GM21515 (cell line): ENCODE results near the gene CCL15.
"Not testable (repeated sequence)": the region's sequence is repeated elsewhere in the genome, so short reads cannot be mapped to it uniquely, and the experiment has no call there.

Experiments used
- ATAC-seq: cut with Tn5 transposase; IDR thresholded peaks from one replicate; pipeline ENCODE4 v1.9.1; 2021; ENCODE audit not compliant: unreplicated experiment

CCL15 gene, protein sequence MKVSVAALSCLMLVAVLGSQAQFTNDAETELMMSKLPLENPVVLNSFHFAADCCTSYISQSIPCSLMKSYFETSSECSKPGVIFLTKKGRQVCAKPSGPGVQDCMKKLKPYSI

DNA sequence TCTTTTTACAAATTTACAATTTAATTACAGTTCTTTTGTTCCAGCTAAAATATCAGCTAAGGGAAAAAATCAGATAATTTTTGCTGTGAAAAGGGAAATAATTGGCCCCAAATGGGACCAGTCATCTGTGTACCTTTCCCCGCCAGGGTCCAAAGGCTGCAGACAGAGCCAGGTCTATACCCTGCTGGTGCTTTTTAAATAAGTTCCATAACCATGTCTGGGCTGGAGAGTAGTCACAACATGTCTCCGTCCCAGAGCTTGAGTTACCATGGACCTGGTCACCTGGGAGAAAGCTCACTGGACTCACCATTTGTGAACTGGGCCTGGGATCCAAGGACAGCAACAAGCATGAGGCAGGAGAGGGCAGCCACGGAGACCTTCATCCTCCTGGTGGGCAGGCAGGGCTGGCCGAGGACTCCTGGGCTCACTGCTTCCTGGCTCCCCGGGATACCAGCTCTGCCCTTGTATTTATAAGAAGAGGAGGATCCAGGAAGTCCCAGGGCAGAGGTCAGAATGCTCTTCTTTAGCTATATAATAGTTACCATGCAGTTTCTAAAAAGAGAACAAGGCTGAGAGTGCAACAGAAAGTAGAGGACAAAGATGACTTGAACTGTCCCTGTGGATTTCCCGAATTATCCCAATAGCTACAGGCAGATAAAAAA, at the start of gene CCL15:
Gene CCL15, minus strand, starts transcription at position 444 of the 662 bp plus-strand sequence. Its CDS starts 61 bp downstream, at position 383.
- no peak for ATAC-seq

DNA sequence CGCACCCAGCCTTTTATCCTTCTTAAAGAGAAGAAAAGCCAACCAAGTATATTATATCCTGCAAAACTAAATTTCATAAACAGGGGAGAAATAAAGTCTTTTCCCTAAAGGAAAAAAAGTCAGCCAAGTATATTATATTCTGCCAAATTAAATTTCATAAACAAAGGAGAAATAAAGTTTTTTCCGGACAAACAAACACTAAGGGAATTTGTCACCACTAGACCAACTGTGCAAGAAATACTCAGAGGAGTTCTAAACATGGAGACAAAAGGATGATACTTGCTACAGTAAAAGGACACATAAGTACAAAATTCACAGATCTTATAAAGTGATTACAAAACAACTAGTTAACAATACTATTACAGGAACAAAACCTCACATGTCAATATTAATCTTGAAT, 48.3 kb upstream of the CCL15 start:
- ATAC-seq, result no peak

DNA sequence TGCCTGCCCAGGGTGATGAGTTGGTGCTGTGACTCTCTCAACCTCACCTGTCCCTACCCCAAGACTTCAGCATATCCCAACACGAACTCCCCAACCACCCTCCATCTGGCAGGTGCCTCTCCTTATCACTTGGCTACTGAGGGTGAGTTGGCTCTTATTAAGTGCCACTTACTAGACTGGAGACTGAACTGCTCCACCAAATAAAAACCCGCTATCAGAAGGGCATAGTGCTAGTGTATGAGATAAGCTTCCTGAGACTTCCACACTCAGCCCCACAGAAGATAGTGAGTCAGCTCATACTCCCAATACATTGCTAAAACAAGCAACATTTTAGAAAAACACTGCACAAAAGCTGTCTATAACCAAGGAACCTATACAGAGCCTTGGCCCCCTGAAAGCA, 46.7 kb upstream of the CCL15 start:
- ATAC-seq, result no peak

DNA sequence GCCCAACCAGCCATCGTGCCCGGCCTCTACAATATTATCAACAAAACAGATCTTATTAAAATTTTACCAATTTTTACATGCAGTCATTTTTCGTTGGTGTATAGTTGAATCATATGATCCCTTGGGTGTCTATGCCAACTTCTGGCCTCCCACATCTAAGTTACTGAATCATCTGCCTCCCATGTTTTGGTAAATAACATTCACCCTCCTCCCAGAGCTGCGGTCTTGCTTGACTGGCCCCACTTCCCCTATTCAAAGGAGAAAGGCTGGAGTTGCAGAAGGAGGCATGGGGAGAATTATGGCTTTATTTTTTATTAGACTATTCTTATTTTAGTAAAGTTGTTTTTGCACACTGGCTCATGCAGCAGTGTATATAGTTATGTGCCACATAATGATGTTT, 34.9 kb upstream of the CCL15 start:
- ATAC-seq, result no peak

DNA sequence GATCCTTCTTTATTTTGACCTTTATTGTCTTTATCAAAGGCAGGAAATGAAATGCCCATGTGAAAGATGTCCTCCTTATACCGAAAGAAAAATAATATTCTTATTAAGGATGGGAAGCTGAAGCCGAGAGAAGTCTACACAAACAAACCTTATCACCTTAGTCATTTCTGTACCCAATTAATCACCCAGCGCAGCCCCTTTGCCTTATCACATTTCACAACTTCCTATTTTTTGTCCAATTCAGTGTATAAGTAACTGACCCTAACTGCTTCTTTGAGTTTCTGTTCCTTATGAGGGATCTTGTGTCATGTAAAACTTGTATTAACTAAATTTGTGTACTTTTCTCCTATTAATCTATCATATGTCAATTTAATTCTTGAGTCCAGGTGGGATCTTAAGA, 32.8 kb upstream of the CCL15 start:
- no peak for ATAC-seq

DNA sequence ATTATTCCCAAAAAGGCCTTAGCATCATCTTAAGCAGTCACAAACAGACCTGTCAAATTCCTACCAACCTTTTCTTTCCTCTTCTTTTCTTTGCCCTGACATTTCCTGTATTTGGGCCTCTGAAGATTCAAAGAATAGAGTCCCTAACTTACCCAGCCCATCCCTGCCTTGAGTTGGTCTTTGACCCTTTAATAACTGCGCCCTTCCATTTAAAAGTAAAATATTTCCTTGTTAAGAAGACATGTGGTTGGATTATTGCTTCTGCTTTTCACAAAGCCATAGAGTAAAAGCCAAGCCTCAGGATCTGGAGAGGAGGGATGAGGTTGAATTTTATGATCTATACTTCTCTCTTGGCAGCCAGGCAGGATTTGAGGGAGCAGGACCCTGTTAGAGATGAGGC, 29.6 kb upstream of the CCL15 start:
- ATAC-seq, result no peak

DNA sequence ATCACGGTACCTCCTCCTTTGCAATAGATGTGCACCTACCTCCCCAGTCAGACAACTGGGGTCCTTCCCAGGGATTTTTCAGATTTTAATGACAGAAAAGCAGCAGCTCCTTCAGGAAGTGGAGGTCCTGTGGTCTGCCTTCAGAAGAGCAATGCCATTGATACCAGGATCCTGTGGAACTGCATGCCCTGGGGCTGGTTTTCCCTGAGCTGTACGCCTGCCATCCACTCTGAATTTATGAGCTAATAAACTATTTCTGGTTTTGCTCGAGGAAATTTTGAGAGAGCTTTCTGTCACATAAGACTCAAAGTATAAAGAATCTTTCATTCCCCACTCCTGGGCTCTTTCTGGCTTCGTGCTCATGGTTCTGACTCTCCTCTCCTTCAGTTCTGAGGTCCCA, 26.4 kb upstream of the CCL15 start:
- ATAC-seq, result no peak

DNA sequence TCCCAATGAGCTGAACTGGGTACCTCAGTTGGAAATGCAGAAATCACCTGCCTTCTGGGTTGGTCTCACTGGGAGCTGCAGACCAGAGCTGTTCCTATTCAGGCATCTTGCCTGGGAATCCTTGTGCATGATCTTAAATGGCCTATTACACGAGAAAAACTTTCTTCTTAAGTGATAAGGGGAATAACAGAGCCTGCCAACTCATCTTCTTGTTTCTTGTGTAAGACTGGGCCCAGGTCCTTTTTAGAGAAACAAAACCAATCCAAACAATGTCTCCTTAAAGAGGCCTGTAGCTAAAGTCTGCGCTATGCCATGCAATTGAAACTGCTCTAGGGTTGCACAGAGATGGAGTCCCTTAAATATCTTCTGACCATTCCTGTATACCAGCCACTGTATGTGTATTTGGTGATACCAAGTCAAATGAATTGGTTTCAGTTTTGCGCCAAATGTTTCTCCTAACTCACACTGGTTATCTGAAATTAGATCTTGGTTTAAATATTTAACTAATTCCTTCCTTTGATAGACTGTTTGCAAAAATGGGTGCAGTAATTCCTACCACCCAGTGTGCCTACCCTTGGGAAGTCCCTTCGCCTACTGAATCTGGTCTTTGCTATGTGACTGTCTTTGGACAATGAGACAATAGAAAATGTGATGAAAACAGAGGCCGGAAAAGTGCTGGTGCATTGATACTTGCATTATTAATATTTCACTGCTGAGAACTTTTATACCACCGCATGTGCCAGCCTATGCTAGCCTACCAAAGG, 22.9 kb upstream of the CCL15 start:
- no peak for ATAC-seq

DNA sequence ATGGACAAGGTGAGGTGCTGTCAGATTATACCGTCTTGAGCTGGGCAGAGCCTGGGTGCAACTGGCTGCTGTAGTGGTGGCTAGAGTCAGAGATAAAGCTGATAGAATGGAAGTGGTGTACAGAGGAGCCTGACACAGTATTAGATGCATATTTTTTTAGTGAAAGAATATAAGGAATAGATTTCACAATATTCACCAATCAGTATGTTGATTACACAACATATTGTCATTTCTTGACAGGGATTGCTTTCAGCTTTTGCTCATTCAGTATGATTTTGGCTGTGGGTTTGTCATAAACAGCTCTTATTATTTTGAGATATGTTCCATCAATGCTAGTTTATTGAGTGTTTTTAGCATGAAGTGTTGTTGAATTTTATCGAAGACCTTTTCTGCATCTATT, 18.1 kb upstream of the CCL15 start:
- no peak for ATAC-seq

DNA sequence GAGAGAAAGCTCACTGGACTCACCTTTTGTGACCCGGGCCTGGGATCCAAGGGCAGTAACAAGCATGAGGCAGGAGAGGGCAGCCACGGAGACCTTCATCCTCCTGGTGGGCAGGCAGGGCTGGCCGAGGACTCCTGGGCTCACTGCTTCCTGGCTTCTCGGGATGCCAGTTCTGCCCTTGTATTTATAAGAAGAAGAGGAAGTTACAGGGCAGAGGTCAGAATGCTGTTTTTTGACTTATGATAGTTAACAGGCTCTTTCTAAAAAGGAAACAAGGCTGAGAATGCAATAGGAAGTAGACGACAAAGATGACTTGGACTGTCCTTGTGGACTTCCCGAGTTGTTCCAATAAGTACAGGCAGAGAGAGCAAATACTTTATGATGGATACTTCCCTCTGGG, 16.4 kb upstream of the CCL15 start, which contains the start of gene CCL23:
Gene CCL23, minus strand, starts transcription at position 174 of the 400 bp plus-strand sequence. Its CDS starts 75 bp downstream, at position 99.
- ATAC-seq, result no peak

DNA sequence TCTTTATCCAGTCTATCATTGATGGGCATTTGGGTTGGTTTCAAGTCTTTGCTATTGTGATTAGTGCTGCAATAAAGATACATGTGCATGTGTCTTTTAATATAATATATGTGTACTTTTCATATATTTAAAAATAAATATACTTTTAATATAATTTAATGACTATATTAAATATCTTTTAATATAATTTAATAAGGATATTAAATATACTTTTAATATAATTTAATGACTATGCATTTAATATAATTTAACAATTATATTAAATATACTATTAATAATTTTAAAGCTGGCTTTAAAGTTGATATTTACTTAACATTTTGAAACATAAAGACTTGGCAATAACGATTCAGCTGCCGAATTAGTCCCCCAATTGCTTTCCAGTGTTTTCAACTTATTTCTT, 15.2 kb upstream of the CCL15 start:
- no peak for ATAC-seq

DNA sequence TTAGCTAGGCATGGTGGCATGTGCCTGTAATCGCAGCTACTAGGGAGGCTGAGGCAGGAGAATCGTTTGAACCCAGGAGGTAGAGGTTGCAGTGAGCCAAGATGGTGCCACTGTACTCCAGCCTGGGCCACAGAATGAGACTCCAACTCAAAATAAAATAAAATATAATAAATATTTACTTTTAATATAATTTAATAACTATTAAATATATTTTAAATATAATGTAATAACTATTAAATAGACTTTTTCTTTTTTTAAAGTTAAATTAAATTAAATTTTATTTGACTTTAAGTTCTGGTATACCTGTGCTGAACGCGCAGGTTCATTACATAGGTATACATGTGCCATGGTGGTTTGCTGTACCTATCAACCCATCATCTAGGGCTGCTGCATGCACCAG, 14.5 kb upstream of the CCL15 start:
- ATAC-seq, result not testable (repeated sequence)

DNA sequence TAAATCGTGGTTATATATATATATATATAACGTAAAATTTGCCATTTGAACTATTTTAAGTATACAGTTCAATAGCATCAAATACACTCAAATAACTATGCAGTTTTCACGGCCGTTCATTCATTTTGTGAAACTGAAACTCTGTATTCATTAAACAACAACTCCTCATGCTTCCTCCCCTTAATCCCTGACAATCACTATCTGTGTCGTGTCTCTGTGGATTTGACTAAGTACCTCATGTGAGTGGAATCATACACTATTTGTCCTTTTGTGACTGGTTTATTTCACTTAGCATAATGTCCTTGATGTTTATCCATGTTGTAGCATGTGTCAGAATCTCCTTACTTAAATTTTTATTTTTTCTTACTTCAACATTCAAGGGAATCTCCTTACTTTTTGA, 13.6 kb upstream of the CCL15 start:
- no peak for ATAC-seq

DNA sequence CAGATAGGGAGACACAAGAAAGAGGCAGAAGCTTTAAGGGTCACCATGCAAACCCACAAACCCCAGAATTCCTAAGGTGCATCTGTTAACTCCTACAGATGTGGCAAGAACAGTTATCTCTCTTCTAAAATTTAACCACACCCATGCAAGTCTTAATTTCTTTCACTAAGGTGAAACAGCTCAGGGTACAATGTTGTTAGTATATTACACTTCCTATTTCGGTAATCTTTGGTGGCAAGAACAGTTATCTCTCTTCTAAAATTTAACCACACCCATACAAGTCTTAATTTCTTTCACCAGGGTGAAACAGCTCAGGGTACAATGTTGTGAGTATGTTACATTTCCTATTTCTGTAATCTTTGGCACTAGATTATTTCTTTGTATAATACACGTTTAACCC, 9.8 kb upstream of the CCL15 start:
- ATAC-seq, result no peak

DNA sequence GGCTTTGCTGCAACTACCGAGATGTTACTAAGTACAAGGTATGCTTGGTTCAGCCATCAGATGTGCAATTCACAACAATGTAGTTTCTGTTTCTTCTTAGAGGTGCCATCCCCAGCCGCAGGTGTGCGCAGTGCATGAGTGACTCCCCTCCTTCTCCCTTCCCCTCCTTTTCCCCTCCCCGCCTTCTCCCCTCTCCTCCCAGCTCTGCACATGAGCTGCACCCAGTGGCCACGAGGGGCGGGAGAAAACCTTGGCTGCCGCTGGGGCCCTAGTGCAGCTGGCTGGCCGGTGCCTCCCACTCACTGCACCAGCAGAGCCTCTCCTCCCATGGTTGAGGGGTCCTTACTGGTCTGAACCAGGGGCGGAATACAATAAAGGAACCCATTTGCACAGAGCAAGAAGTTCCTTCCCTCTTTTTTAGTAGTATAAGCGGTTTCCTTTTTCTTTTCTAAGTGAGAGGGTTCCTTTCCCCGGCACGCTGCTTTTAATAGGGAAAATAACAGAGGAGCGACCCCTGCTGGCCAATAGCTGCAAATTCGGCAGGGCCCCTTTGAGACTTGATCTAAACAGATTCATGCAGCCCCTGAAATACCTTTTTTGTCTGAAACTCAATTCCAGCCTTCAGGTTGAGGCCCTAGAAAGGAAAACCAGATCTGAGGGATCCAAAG, 7.8 kb upstream of the CCL15 start:
- ATAC-seq, result no peak

DNA sequence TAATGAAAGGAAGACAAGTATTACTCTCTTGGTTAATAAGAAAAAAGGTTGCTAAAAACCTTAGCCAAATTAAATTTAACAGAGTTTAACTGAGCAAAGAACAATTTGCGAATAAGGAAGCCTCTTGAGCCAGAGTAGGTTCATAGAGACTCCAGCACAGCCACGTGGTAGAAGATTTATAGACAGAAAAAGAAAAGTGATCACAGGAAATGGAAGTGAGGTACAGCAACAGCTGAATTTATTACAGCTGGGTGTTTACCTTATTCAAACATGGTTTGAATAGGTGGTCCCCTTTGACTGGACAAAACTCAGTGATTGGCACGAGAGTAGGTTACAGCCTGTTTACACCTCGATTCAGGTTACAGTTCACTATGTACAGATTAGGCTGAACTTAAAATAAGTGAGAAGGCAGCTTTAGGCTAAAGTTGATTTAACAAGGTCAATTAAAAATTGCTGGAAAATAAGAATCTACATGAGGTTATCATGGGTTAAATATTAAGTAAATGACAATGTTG, 3.3 kb upstream of the CCL15 start:
- ATAC-seq, result no peak

DNA sequence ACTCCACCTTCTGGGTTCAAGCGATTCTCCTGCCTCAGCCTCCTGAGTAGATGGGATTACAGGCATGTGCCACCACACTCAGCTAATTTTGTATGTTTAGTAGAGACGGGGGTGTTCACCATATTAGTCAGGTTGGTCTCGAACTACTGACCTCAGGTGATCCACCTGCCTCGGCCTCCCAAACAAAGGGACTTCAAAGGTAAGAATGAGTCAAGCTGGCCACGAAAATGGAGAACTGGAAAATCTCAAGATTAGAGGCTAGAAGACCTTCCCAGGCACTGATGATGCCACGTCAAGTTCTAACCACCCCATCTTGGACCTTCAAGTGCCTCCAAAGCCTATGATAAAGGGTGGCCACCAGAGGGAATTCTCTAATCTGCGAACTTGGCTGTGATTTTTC, 1.3 kb upstream of the CCL15 start:
- ATAC-seq, result no peak

DNA sequence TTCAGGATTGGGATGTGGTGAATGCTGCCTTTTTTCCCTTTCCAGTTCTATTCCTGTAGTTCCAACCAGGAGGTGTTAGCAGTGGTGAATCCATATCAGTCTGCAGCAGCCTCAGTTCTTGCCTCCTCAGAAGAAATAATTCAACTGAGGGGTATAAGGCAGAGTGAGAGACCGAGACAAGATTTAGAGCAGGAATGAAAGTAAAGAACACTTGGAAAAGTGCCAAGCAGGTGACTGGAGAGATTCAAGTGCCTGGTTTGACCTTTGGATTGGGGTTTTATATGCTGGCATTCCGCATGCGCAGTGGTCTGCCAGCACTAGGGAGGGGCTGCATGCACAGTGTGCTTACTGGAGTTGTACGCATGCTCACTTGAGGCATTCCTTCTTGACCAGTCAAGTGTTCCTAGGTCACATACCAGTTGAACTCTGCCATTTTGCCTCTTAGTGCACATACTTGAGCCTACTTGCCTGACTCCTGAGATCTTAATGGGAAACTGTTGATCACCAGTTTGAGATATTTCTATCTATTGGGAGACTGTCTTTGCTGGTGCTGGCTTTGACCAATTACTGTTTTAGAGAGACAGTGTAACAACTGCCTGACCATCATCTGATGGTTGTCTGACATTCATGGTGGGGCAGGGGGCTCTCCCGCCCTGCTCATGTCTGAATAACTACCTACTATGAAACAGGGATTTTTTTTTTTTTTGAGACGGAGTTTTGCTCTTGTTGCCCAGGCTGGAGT, 680 bp upstream of the CCL15 start:
- ATAC-seq, result no peak

DNA sequence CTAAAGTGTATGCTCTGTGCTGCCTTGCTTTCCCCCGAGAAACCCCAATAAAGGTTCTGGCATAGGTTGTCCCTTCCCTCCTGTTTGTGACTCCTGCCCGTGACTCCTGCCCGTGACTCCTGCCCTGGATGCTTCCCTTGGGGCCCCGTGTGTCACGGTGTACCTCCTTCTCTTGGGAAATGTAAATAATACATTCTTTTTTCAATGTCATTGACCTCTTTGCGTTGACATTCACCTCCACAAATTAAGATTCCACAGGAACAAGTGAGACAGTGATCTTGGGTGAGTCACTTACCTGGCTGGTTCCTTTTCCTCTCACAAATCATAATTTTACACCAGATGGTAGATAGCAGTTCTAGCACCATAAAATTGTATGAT, 632 bp downstream of the CCL15 start:
- no peak for ATAC-seq

DNA sequence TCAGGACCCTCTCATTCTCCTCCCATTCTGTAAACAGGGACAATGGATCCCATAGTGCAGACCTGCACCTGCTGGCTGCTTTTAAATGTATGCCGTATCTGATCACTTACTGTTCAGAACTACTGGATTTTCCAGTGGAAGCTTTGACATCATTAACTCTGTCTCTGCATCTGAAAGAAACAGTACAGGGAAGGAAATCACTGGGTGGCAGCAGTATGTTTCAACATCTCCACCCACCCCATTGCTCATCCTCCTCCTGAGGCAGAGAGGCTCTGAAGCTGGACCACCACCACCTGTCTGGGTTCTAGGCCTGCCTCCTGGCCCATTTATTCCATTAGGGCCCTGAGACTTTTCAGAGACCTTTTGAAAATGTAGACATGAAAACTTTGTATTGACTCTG, 2.6 kb downstream of the CCL15 start:
- no peak for ATAC-seq

DNA sequence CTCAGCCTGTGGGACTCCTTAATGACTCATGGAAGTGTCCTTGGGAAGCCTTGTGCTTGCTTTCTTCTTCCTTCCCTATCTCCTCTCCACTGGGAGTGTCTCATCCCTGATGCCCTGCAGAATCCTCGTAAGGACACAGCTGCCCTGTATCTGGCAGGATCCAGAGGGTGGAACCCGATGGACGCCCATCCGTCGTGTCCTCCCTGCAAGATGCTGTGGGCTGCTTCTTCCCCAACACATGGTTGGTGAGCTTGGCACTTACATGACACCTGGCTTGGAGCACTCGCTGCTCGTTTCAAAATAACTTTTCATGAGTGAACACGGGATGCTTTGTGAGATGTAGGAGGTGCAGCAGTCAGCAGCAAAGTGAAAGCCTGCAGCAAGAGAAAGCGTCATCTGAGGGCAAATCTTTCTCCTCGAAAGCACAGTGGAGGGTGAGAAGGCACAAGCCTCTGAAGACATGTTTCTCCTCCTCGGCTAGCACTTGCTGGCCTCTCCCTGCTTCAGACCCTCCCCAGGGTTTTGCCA, 3.3 kb downstream of the CCL15 start:
- no peak for ATAC-seq
